Neural cell (in vitro differentiated cells): ENCODE results near the gene MAP3K5. TPM values are rescaled to one million over a fixed set of nuclear protein-coding genes. Genes with fewer than 3 reads are reported as not detected.

Experiments
- H2AFZ ChIP-seq: fragments of 200-600, 300-800 bp; sonication (generic), shearing (Covaris generic); 2 replicates; pipeline ENCODE4 v1.6.0; 2014; ENCODE audit warnings: low read depth, mild to moderate bottlenecking, antibody characterized with exemption, low read length, moderate library complexity
- H3F3A ChIP-seq: fragments of 200-600 bp; shearing (Covaris generic); 2 replicates; pipeline ENCODE4 v1.6.1; 2016; ENCODE audit warnings: mild to moderate bottlenecking, moderate library complexity, mixed read lengths, antibody characterized with exemption, low read length; ENCODE audit not compliant: insufficient read depth, poor library complexity, severe bottlenecking
- H3K27ac ChIP-seq: fragments of 200-600, 300-800 bp; sonication (generic), shearing (Covaris generic); 2 replicates; pipeline ENCODE4 v1.5.1; 2014; ENCODE audit warnings: mild to moderate bottlenecking, low read length, moderate library complexity
- H3K27me3 ChIP-seq: fragments of 300-800, 200-600 bp; sonication (generic), shearing (Covaris generic); 2 replicates; pipeline ENCODE4 v1.6.0; 2014; ENCODE audit warnings: mild to moderate bottlenecking, low read depth, low read length, moderate library complexity; ENCODE audit not compliant: insufficient read depth
- H3K36me3 ChIP-seq: fragments of 300-800, 200-600 bp; sonication (generic), shearing (Covaris generic); 2 replicates; pipeline ENCODE4 v1.5.1; 2014; ENCODE audit warnings: mild to moderate bottlenecking, antibody characterized with exemption, low read length, moderate library complexity; ENCODE audit not compliant: insufficient read depth
- H3K4me2 ChIP-seq: fragments of 300-800, 200-600 bp; sonication (generic), shearing (Covaris generic); 2 replicates; pipeline ENCODE4 v1.6.0; 2014; ENCODE audit warnings: mild to moderate bottlenecking, low read length
- H3K4me3 ChIP-seq: fragments of 300-800, 200-600 bp; sonication (generic), shearing (Covaris generic); 2 replicates; pipeline ENCODE4 v1.5.1; 2014; ENCODE audit warnings: mild to moderate bottlenecking, low read length, moderate library complexity
- H3K79me2 ChIP-seq: fragments of 200-600 bp; shearing (Covaris generic); replicated peaks from 2 replicates; pipeline ENCODE4 v1.6.0; 2014; ENCODE audit warnings: mild to moderate bottlenecking, low read length, moderate library complexity; ENCODE audit not compliant: insufficient read depth
- H3K9ac ChIP-seq: fragments of 300-800, 200-600 bp; sonication (generic), shearing (Covaris generic); 2 replicates; pipeline ENCODE4 v1.6.1; 2016; ENCODE audit warnings: mild to moderate bottlenecking, low read length, mixed read lengths
- H3K9me2 ChIP-seq: fragments of 200-600 bp; shearing (Covaris generic); 2 replicates; pipeline ENCODE4 v1.6.1; 2016; ENCODE audit warnings: mild to moderate bottlenecking, low read length, mixed read lengths; ENCODE audit not compliant: insufficient read depth
- H3K9me3 ChIP-seq: fragments of 200-600, 300-800 bp; sonication (generic), shearing (Covaris generic); 2 replicates; pipeline ENCODE4 v1.6.1; 2016; ENCODE audit warnings: mild to moderate bottlenecking, mixed run types, low read length, moderate library complexity, mixed read lengths
- H4K20me1 ChIP-seq: fragments of 200-600 bp; shearing (Covaris generic); 2 replicates; pipeline ENCODE4 v1.6.1; 2016; ENCODE audit warnings: mild to moderate bottlenecking, mixed run types; ENCODE audit not compliant: insufficient read depth
- EP300 ChIP-seq: fragments of 450-650 bp; conservative IDR thresholded peaks from 2 replicates; pipeline ENCODE4 v1.6.1; 2014; ENCODE audit warnings: antibody characterized with exemption, mild to moderate bottlenecking, moderate library complexity; ENCODE audit not compliant: poor library complexity, severe bottlenecking
- EZH2 ChIP-seq: fragments of 200-600, 300-800 bp; shearing (Covaris generic), sonication (generic); IDR thresholded peaks from 2 replicates; pipeline ENCODE4 v1.6.1; 2014; ENCODE audit warnings: antibody characterized with exemption, low read length, borderline replicate concordance, mild to moderate bottlenecking; ENCODE audit not compliant: insufficient read depth, poor library complexity, severe bottlenecking
- MXI1 ChIP-seq: fragments of 450-650 bp; conservative IDR thresholded peaks from 2 replicates; pipeline ENCODE4 v1.6.1; 2014; ENCODE audit warnings: antibody characterized with exemption, mild to moderate bottlenecking; ENCODE audit not compliant: poor library complexity, severe bottlenecking
- POLR2AphosphoS5 ChIP-seq: IDR thresholded peaks from 2 replicates; pipeline ENCODE4 v1.6.1; 2012
- RAD21 ChIP-seq: fragments of 450-650 bp; conservative IDR thresholded peaks from 2 replicates; pipeline ENCODE4 v1.6.1; 2014; ENCODE audit warnings: antibody characterized with exemption, mild to moderate bottlenecking, moderate library complexity
- SMC3 ChIP-seq: fragments of 450-650 bp; conservative IDR thresholded peaks from 2 replicates; pipeline ENCODE4 v1.6.1; 2014; ENCODE audit warnings: antibody characterized with exemption, mild to moderate bottlenecking, moderate library complexity; ENCODE audit not compliant: poor library complexity
- TAF1 ChIP-seq: IDR thresholded peaks from 2 replicates; pipeline ENCODE4 v1.6.1; 2012; ENCODE audit warnings: low read depth
- polyA plus RNA-seq: library from polyadenylated mRNA; depleted of rRNA; stranded (reverse); fragments of >200 nt; gene quantifications from 2 replicates; pipeline ENCODE4 v1.2.3, GENCODE V29; 2014
- TF ChIP-seq, protein P1 (sequence below): fragments of 450-650 bp; IDR thresholded peaks from 2 replicates; pipeline ENCODE4 v1.5.1; 2014; ENCODE audit warnings: antibody characterized with exemption, mild to moderate bottlenecking, moderate library complexity; ENCODE audit not compliant: poor library complexity, severe bottlenecking
- TF ChIP-seq, protein P2 (sequence below): IDR thresholded peaks from 2 replicates; pipeline ENCODE4 v1.6.1; 2012; ENCODE audit warnings: borderline replicate concordance

The MAP3K5 gene
- polyA plus RNA-seq, 1 donor from 2014 or later: 2.0 TPM

- no peak overlapping the region for H3K27ac ChIP-seq
- no peaks in the 10 kb centered on the region for H3K79me2 ChIP-seq
- H3K9ac ChIP-seq: no peak overlapping the region
- no peaks in the 10 kb centered on the region for H3K9me3 ChIP-seq
- no peak for TF ChIP-seq RAD21
- TF ChIP-seq, protein P1, sequence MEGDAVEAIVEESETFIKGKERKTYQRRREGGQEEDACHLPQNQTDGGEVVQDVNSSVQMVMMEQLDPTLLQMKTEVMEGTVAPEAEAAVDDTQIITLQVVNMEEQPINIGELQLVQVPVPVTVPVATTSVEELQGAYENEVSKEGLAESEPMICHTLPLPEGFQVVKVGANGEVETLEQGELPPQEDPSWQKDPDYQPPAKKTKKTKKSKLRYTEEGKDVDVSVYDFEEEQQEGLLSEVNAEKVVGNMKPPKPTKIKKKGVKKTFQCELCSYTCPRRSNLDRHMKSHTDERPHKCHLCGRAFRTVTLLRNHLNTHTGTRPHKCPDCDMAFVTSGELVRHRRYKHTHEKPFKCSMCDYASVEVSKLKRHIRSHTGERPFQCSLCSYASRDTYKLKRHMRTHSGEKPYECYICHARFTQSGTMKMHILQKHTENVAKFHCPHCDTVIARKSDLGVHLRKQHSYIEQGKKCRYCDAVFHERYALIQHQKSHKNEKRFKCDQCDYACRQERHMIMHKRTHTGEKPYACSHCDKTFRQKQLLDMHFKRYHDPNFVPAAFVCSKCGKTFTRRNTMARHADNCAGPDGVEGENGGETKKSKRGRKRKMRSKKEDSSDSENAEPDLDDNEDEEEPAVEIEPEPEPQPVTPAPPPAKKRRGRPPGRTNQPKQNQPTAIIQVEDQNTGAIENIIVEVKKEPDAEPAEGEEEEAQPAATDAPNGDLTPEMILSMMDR: no peak
- TF ChIP-seq SMC3: no peak
- TF ChIP-seq MXI1: no peak
- H3K4me3 ChIP-seq: no peak overlapping the region
- no peaks in the 10 kb centered on the region for H3K9me2 ChIP-seq
- H3K4me2 ChIP-seq: no peak overlapping the region
- no peaks in the 10 kb centered on the region for H3K36me3 ChIP-seq
- H4K20me1 ChIP-seq: no peaks in the 10 kb centered on the region
- no peaks in the 10 kb centered on the region for H3K27me3 ChIP-seq
- H3F3A ChIP-seq: no peaks in the 10 kb centered on the region
- H2AFZ ChIP-seq: no peak overlapping the region
Measured at GRCh38 chr6:136780972-136781371, 11.3 kb downstream of the MAP3K5 start.

DNA sequence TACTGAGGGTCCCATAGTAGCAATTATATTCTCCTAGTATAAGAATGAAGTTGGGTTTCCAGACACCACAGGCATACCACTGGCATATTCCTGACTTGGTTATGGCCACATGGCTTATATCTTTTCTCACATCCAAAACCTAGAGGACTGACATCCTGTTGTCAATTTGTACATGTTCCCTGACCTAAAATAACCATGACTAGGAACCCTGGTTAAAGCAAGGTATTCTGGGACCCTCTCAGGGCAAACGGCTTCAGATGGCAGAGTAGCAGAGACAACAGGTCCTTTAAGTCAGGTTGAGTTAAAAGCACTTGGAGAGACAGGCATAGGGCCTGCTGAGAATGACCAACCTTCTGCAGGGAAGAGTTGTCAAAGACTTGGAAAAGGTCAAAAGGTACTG is 12.6 kb downstream of the MAP3K5 start:
- no peak overlapping the region for H2AFZ ChIP-seq
- no peaks in the 10 kb centered on the region for H3K79me2 ChIP-seq
- H3K4me2 ChIP-seq: no peak overlapping the region
- no peaks in the 10 kb centered on the region for H3K9me2 ChIP-seq
- TF ChIP-seq SMC3: no peak
- TF ChIP-seq, protein P2, sequence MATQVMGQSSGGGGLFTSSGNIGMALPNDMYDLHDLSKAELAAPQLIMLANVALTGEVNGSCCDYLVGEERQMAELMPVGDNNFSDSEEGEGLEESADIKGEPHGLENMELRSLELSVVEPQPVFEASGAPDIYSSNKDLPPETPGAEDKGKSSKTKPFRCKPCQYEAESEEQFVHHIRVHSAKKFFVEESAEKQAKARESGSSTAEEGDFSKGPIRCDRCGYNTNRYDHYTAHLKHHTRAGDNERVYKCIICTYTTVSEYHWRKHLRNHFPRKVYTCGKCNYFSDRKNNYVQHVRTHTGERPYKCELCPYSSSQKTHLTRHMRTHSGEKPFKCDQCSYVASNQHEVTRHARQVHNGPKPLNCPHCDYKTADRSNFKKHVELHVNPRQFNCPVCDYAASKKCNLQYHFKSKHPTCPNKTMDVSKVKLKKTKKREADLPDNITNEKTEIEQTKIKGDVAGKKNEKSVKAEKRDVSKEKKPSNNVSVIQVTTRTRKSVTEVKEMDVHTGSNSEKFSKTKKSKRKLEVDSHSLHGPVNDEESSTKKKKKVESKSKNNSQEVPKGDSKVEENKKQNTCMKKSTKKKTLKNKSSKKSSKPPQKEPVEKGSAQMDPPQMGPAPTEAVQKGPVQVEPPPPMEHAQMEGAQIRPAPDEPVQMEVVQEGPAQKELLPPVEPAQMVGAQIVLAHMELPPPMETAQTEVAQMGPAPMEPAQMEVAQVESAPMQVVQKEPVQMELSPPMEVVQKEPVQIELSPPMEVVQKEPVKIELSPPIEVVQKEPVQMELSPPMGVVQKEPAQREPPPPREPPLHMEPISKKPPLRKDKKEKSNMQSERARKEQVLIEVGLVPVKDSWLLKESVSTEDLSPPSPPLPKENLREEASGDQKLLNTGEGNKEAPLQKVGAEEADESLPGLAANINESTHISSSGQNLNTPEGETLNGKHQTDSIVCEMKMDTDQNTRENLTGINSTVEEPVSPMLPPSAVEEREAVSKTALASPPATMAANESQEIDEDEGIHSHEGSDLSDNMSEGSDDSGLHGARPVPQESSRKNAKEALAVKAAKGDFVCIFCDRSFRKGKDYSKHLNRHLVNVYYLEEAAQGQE: no peak
- TF ChIP-seq MXI1: no peak
- TF ChIP-seq RAD21: no peak
- no peak for TF ChIP-seq POLR2AphosphoS5
- TF ChIP-seq, protein P1: no peak
- no peak for TF ChIP-seq TAF1
- no peak for TF ChIP-seq EZH2
- TF ChIP-seq EP300: no peak
- H3K27me3 ChIP-seq: no peaks in the 10 kb centered on the region
- no peaks in the 10 kb centered on the region for H3F3A ChIP-seq
- no peak overlapping the region for H3K4me3 ChIP-seq
- no peaks in the 10 kb centered on the region for H4K20me1 ChIP-seq
- H3K9ac ChIP-seq: no peak overlapping the region
- no peaks in the 10 kb centered on the region for H3K9me3 ChIP-seq
- H3K27ac ChIP-seq: no peak overlapping the region
- H3K36me3 ChIP-seq: no peaks in the 10 kb centered on the region
